ENCODE measurements around the gene STK32B. TPM values are rescaled to one million over a fixed set of nuclear protein-coding genes. Genes with fewer than 3 reads are reported as not detected.

STK32B gene
- total RNA-seq, 1 donor from 2014 or later = 2.5 TPM

- Mint-ChIP-seq H3K4me1 (ENCODE audit: low read depth, unreplicated experiment) (no peaks in the 10 kb centered on the region), H3K36me3 (ENCODE audit: unreplicated experiment) (peaks cover 5% of the 10 kb centered on the region), H3K27ac (ENCODE audit: unreplicated experiment) (no peak overlapping the region), H3K9me3 (ENCODE audit: unreplicated experiment) (peaks cover 4% of the 10 kb centered on the region), H3K27me3 (ENCODE audit: unreplicated experiment) (peaks cover 3% of the 10 kb centered on the region), H3K4me3 (ENCODE audit: unreplicated experiment) (no peak overlapping the region)
- DNase-seq = no peak
- TF ChIP-seq CTCF (IDR thresholded peaks at IDR 0.05; ENCODE audit: partially characterized antibody, unreplicated experiment) = no peak
Measured at GRCh38 chr4:5361968-5362367, 310.7 kb downstream of the STK32B start.

GRCh38 chr4:5364406-5364805 lies 313.1 kb downstream of the STK32B start:
- Mint-ChIP-seq H3K4me3 (ENCODE audit: unreplicated experiment) (no peak overlapping the region), H3K27ac (ENCODE audit: unreplicated experiment) (no peak overlapping the region), H3K9me3 (ENCODE audit: unreplicated experiment) (peaks cover 2% of the 10 kb centered on the region), H3K4me1 (ENCODE audit: low read depth, unreplicated experiment) (no peaks in the 10 kb centered on the region), H3K27me3 (ENCODE audit: unreplicated experiment) (peaks cover 3% of the 10 kb centered on the region), H3K36me3 (ENCODE audit: unreplicated experiment) (peaks cover 5% of the 10 kb centered on the region)
- no peak for TF ChIP-seq CTCF (IDR thresholded peaks at IDR 0.05; ENCODE audit: partially characterized antibody, unreplicated experiment)
- DNase-seq = no peak

GRCh38 chr4:5365071-5366008 lies 314.1 kb downstream of the STK32B start:
- TF ChIP-seq CTCF (IDR thresholded peaks at IDR 0.05; ENCODE audit: partially characterized antibody, unreplicated experiment) = no peak
- peaks cover 2% of the 10 kb centered on the region for H3K9me3 Mint-ChIP-seq (ENCODE audit: unreplicated experiment)
- H3K4me1 Mint-ChIP-seq (ENCODE audit: low read depth, unreplicated experiment) = no peaks in the 10 kb centered on the region
- no peak overlapping the region for H3K4me3 Mint-ChIP-seq (ENCODE audit: unreplicated experiment)
- no peak for DNase-seq
- peaks cover under 1% of the 10 kb centered on the region for H3K36me3 Mint-ChIP-seq (ENCODE audit: unreplicated experiment)
- peaks cover under 1% of the 10 kb centered on the region for H3K27me3 Mint-ChIP-seq (ENCODE audit: unreplicated experiment)
- H3K27ac Mint-ChIP-seq (ENCODE audit: unreplicated experiment) = no peak overlapping the region

- no peaks in the 10 kb centered on the region for H3K27me3 Mint-ChIP-seq (ENCODE audit: unreplicated experiment)
Measured at GRCh38 chr4:5366009-5366386, 314.7 kb downstream of the STK32B start.

More at GRCh38 chr4:5366009-5366386, 314.7 kb downstream of the STK32B start:
- no peak for DNase-seq
- peaks cover 2% of the 10 kb centered on the region for H3K9me3 Mint-ChIP-seq (ENCODE audit: unreplicated experiment)
- no peak overlapping the region for H3K4me3 Mint-ChIP-seq (ENCODE audit: unreplicated experiment)
- TF ChIP-seq CTCF (IDR thresholded peaks at IDR 0.05; ENCODE audit: partially characterized antibody, unreplicated experiment) = no peak
- no peak overlapping the region for H3K27ac Mint-ChIP-seq (ENCODE audit: unreplicated experiment)
- peaks cover 2% of the 10 kb centered on the region for H3K36me3 Mint-ChIP-seq (ENCODE audit: unreplicated experiment)
- H3K4me1 Mint-ChIP-seq (ENCODE audit: low read depth, unreplicated experiment) = no peaks in the 10 kb centered on the region

Measured in glutamatergic neuron (in vitro differentiated cells).